GM21390 (cell line): Measurements from ENCODE around the gene MYO15A.

Source experiments
- ATAC-seq: cut with Tn5 transposase; IDR thresholded peaks from one replicate; pipeline ENCODE4 v1.9.1; 2021; ENCODE audit not compliant: unreplicated experiment

Gene MYO15A

DNA sequence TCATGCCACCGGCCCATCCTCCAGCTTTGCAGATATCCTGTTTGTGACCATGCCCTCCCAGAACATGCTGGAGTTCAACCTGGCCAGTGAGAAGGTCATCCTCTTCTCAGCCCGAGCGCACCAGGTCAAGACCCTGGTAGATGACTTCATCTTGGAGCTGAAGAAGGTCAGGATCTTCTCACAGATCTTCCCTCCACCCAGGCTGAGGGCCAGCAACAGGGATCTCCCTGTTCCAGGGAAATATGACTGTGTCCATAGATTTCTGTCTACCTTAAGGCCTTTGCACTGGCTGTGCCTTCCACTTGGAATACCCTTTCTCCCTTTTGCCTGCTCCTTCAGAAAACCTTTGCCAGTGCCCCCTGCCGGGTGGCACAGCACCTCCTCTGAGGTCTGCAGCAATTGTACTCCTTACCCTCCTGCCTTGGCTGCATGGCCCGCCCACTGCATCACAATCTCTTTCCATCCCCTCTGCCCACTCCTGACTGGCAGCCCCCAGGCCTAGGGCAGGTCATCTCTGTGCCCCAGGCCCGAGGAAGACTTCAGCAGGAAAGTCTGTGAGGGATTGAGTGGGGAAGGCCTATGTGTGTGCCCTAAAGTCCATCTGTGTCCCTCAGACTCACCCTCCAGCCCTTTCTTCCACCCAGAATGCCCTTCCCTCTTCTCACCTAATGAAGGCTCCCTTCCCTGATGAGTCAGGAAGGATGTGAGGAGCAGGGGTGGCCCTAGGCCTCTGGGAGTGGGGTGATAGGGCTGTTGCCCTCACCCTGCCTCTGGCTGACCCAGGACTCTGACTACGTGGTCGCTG lies 47.8 kb downstream of the MYO15A start:
- no peak for ATAC-seq

- ATAC-seq: no peak
Measured at GRCh38 chr17:18156976-18157280, 48.4 kb downstream of the MYO15A start.

GRCh38 chr17:18157354-18157985 lies 48.9 kb downstream of the MYO15A start:
- no peak for ATAC-seq

- no peak for ATAC-seq
Measured at GRCh38 chr17:18158022-18158600, 49.6 kb downstream of the MYO15A start.

DNA sequence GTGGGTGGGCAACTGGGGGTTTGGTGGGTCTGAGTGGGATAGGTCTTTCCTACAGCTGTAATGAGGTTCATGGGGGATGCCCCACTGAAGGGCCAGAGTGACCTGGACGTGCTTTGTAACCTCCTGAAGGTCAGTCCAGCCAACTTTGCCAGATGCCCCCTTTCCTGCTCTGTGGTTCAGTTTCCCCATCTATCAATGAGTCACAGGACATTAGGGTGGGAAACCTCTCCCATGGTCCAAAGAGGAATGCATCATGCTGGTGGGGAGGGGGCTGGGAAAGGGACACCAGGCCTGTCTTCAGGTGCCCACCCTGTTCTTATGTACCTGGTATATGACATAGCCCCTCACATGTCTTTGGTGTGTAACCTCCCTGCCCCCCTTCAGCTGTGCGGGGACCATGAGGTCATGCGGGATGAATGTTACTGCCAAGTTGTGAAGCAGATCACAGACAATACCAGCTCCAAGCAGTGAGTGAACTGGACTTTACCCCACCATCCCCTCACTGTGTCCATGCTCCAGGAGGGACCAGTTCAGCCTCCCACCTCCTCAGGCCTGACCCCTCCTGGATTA lies 51.1 kb downstream of the MYO15A start:
- no peak for ATAC-seq

GRCh38 chr17:18160128-18160856 lies 51.7 kb downstream of the MYO15A start:
- no peak for ATAC-seq

DNA sequence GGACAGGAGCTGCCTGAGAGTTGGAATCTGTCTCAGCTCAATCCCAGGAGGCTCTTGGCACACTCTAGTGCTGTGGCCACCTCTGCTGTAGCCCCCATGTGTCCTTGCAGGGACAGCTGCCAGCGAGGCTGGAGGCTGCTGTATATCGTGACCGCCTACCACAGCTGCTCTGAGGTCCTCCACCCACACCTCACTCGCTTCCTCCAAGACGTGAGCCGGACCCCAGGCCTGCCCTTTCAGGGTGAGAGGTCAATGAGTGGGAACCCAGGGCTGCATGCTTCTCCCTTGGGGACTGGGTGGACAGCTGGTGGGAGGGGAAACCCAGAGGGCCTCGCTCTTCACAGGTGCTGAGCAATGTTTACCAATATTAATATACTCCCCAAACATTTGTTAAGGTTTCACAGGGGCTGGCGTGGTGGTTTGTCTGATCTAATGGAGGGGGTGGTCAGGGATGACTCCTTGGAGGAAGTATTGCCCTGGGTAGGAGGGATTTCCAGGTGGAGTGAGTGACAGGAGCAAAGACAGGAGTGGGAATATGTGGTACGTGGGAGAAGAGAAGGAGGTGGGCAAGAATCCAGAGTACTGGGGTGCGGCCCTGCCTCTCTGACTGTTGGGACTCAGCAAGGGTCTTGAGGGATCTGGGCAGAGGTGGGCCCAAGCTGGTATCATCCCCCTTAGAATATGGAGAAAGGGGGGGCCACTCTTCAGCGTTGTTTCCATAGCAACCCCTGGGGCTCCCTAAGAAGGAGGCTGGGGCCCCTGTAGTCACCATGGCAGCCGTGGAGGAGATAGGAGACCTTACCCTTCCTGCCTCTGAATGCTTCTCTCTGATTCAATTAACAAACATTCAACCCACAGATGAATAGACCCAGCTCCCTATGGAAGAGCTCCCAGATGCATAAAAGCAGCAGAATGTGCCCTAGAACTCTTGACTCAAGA lies 52.9 kb downstream of the MYO15A start:
- no peak for ATAC-seq

GRCh38 chr17:18163547-18163946 lies 55.0 kb downstream of the MYO15A start:
- no peak for ATAC-seq

DNA sequence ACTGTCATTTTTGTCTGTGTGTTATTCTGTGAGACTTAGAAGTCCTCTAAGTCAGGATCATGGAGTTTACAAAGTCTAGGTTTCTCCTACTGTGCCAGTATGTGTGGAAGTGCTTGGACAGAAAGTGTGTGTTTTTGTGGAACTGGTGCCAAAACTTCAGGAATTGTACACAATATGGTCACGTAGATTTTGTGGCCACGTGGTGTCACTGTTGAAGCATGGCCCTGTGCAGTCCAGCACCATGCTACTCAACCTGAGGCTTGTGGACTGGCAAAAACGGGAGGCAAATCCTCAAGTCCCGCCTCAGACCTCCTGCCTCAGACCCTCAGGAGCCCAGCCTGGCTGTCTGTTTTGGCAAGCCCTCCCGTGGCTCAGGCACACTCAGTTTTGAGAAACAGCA lies 58.3 kb downstream of the MYO15A start:
- ATAC-seq: no peak

- ATAC-seq: no peak
Measured at GRCh38 chr17:18167421-18167820, 58.9 kb downstream of the MYO15A start.

DNA sequence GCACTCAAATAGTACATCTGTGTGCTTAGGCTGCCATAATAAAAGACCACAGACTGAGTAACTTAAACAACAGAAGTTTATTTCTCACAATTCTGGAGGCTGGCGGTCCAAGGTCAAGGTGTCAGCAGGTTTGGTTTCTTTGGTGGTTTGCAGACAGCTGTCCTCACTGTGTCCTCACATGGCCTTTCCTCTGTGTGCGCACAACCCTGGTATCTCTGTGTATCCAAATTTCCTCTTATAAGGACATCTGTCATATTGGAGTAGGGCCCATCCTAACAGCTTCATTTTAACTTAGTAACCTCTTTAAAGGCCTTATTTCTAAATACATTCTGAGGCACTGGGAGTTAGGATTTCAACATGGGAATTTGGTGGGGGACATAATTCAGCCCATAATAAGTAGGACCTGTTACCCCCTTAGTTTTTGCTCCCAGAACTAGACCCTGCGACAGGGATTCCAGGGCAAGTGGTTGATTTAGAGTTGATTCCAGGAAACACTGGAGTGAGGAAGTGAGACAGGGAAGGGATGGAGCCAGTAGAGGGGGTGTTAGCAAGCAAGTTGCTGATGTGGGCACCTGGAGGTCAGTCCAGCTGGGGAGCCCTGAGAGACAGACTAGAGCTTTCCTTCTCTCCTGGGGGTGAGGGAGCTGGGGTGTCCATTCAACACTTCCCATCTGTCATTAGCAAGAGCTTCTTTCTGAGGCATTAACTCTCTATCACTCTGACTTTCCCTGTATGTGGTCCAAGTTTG lies 64.1 kb downstream of the MYO15A start:
- ATAC-seq: no peak

DNA sequence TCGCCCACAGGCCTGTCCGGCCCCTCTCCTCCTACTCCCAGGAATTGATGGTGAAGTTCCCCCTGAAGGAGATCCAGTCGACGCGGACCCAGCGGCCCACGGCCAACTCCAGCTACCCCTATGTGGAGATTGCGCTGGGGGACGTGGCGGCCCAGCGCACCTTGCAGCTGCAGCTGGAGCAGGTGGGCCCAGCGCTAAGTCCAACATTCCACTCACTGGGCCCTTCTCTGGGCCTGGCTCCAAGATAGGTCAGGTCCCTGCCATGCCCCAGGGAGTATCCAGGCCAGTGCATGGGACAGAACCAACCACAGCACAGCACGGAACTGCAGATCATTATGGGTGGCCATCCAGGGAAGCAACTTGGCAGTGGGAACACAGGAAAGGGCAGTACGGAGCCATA lies 65.2 kb downstream of the MYO15A start:
- no peak for ATAC-seq

- ATAC-seq: no peak
Measured at GRCh38 chr17:18176176-18176575, 67.6 kb downstream of the MYO15A start.

GRCh38 chr17:18177133-18177532 lies 68.6 kb downstream of the MYO15A start:
- no peak for ATAC-seq

DNA sequence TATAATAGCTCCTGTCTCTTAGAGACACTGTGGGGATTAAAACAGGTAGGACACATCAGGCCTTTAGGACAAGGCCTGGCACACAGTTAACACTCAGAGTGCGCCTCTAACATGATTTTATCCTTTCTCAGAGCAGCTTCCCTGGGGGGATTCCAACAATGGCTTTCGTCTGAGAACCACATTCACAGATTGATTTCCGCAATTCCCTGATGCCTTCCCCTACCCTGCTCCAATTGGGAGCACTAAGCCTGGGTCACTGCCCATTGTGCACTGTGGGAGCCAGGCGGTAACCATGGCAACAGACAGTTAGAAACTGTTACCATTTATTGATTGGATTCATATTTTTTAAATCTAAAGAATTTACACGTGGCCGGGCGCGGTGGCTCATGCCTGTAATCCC lies 69.2 kb downstream of the MYO15A start:
- no peak for ATAC-seq

- no peak for ATAC-seq
Measured at GRCh38 chr17:18179196-18179595, 70.6 kb downstream of the MYO15A start.

DNA sequence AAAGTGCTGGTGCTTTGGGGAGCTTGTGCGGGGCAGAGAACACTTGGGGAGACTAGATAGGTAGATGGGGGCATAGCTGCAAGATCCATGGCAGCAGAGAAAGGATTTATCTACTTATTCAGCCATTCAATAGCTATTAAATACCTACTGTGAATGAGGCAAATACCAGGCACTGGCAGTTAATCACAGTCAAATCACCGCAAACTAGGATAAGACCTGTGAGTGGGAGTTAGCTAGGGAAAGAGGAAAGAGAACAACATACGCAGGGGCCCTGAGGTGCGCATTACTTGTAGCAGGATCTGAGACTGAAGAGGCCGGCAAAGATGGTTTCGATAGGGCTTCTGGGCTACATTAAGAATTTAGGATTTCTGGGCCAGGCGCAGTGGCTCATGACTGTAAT lies 71.2 kb downstream of the MYO15A start:
- no peak for ATAC-seq

- ATAC-seq: no peak
Measured at GRCh38 chr17:18181358-18181757, 72.8 kb downstream of the MYO15A start.

DNA sequence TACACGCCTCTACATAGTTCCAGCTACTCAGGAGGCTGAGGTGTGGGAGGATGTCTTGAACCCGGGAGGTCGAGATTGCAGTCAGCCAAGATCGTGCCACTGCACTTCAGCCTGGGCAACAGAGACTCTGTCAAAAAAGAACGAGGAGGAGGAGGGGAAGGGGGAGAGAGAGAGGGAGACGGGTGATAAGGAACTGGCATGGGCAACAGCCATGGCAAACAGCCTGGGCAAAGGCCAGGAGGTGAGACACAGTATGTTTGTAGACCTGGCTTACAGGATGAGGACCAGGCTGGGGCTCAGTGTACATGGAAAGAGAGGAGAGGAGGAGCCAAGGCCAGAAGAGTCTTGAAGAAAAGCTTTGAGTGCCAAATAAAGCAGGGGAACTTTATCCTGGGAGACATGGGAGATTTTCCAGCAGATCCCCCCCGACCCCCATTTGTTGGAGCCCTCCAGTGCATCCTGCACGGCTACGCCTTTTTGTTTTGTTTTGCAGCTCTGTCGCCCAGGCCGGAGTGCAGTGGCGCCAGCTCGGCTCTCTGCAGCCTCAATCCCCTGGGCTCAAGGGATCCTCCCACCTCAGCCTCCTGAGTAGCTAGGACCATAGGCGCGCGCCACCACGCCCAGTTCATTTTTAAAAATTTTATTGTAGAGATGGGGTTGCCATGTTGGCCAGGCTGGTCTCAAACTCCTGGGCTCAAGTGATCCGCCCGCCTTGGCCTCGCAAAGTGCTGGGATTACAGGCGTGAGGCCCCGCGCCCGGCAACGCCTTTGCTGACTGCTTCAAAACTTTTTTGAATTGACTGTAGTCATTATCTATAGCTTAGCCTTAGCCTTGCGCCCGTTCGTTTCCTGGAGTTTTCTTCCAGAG lies 73.8 kb downstream of the MYO15A start:
- ATAC-seq: no peak
